ENCODE results near the gene TMUB2. TPM values are rescaled to one million over a fixed set of nuclear protein-coding genes. Genes with fewer than 3 reads are reported as not detected.

Gene TMUB2
- total and polyA plus RNA-seq, 4 donors: 12.2 to 18.8 (median 14.0) TPM

- Histone ChIP-seq H3K9me3 (ENCODE audit: control insufficient read depth in 4 of 4, low read length in 3 of 4) (no peaks in the 10 kb centered on the region), H3K27me3 (ENCODE audit: control insufficient read depth in 4 of 4, insufficient read depth in 4 of 4, low read length in 3 of 4) (no peaks in the 10 kb centered on the region), H3K36me3 (ENCODE audit: control insufficient read depth in 4 of 4, insufficient read depth in 3 of 4, low read depth in 1 of 4, low read length in 3 of 4) (peaks cover 11 to 31% (median 27%) of the 10 kb centered on the region in 4 donors), H3K4me3 (ENCODE audit: low read depth in 1 of 3, low read length in 3 of 3) (peak overlapping the region in 2 of 3 donors; percentile 59 to 93), H3K9ac (ENCODE audit: low read depth in 1 of 2, low read length in 2 of 2) (peak overlapping the region; percentile 20 to 66), H3K27ac (ENCODE audit: low read depth in 1 of 2, low read length in 2 of 2) (peak overlapping the region in 1 of 2 donors; percentile 65), H3K4me1 (ENCODE audit: control insufficient read depth in 4 of 4, insufficient read depth in 4 of 4, low read length in 3 of 4) (peaks cover 11 to 32% (median 26%) of the 10 kb centered on the region in 4 donors)
- WGBS: 11% methylated on average over 10 of the region's 10 CpGs
- peak; percentile 45 for DNase-seq (ENCODE audit: low spot score)
- TF ChIP-seq TAF1 (conservative IDR thresholded peaks at IDR 0.05): no peak
- no peak for TF ChIP-seq FOXA1 (IDR thresholded peaks at IDR 0.05)
- TF ChIP-seq HNF4G (IDR thresholded peaks at IDR 0.05): no peak
- no peak for TF ChIP-seq ZBTB33 (IDR thresholded peaks at IDR 0.05)
- TF ChIP-seq, protein P1, sequence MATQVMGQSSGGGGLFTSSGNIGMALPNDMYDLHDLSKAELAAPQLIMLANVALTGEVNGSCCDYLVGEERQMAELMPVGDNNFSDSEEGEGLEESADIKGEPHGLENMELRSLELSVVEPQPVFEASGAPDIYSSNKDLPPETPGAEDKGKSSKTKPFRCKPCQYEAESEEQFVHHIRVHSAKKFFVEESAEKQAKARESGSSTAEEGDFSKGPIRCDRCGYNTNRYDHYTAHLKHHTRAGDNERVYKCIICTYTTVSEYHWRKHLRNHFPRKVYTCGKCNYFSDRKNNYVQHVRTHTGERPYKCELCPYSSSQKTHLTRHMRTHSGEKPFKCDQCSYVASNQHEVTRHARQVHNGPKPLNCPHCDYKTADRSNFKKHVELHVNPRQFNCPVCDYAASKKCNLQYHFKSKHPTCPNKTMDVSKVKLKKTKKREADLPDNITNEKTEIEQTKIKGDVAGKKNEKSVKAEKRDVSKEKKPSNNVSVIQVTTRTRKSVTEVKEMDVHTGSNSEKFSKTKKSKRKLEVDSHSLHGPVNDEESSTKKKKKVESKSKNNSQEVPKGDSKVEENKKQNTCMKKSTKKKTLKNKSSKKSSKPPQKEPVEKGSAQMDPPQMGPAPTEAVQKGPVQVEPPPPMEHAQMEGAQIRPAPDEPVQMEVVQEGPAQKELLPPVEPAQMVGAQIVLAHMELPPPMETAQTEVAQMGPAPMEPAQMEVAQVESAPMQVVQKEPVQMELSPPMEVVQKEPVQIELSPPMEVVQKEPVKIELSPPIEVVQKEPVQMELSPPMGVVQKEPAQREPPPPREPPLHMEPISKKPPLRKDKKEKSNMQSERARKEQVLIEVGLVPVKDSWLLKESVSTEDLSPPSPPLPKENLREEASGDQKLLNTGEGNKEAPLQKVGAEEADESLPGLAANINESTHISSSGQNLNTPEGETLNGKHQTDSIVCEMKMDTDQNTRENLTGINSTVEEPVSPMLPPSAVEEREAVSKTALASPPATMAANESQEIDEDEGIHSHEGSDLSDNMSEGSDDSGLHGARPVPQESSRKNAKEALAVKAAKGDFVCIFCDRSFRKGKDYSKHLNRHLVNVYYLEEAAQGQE (IDR thresholded peaks at IDR 0.05): no peak
- TF ChIP-seq EGR1 (IDR thresholded peaks at IDR 0.05; ENCODE audit: low read depth in 2 of 2): no peak
- TF ChIP-seq, protein P2, sequence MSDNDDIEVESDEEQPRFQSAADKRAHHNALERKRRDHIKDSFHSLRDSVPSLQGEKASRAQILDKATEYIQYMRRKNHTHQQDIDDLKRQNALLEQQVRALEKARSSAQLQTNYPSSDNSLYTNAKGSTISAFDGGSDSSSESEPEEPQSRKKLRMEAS (IDR thresholded peaks at IDR 0.05): no peak
- TF ChIP-seq GABPA (IDR thresholded peaks at IDR 0.05 in 1 of 2, conservative IDR thresholded peaks at IDR 0.05 in 1 of 2): no peak
- no peak for TF ChIP-seq YY1 (IDR thresholded peaks at IDR 0.05)
- no peak for TF ChIP-seq NR2F2 (IDR thresholded peaks at IDR 0.05)
- TF ChIP-seq, protein P3, sequence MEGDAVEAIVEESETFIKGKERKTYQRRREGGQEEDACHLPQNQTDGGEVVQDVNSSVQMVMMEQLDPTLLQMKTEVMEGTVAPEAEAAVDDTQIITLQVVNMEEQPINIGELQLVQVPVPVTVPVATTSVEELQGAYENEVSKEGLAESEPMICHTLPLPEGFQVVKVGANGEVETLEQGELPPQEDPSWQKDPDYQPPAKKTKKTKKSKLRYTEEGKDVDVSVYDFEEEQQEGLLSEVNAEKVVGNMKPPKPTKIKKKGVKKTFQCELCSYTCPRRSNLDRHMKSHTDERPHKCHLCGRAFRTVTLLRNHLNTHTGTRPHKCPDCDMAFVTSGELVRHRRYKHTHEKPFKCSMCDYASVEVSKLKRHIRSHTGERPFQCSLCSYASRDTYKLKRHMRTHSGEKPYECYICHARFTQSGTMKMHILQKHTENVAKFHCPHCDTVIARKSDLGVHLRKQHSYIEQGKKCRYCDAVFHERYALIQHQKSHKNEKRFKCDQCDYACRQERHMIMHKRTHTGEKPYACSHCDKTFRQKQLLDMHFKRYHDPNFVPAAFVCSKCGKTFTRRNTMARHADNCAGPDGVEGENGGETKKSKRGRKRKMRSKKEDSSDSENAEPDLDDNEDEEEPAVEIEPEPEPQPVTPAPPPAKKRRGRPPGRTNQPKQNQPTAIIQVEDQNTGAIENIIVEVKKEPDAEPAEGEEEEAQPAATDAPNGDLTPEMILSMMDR (IDR thresholded peaks at IDR 0.05; ENCODE audit: low read depth, low read length, missing input control): no peak
- TF ChIP-seq, protein P4, sequence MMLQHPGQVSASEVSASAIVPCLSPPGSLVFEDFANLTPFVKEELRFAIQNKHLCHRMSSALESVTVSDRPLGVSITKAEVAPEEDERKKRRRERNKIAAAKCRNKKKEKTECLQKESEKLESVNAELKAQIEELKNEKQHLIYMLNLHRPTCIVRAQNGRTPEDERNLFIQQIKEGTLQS (IDR thresholded peaks at IDR 0.05): no peak
- TF ChIP-seq RXRA (IDR thresholded peaks at IDR 0.05): no peak
- TF ChIP-seq FOXA2 (IDR thresholded peaks at IDR 0.05): no peak
- no peak for TF ChIP-seq SP1 (IDR thresholded peaks at IDR 0.05)
- no peak for TF ChIP-seq RAD21 (IDR thresholded peaks at IDR 0.05)
Observed at GRCh38 chr17:44217738-44218343, 31.1 kb downstream of the TMUB2 start.

Data from liver (tissue), 9 donors.